ENCODE measurements around the gene LMF1. TPM values are rescaled to one million over a fixed set of nuclear protein-coding genes. Genes with fewer than 3 reads are reported as not detected.
A peak's percentile ranks its signal among the peaks of the same experiment; 100 is the strongest.

LMF1 gene
- total and polyA plus RNA-seq, 9 of the 15 experiments (the other 6 are each of a cell fraction or from before 2014, with no cell fraction given), result 0.11 to 1.6 (median 0.55) TPM; not detected in 1

DNA sequence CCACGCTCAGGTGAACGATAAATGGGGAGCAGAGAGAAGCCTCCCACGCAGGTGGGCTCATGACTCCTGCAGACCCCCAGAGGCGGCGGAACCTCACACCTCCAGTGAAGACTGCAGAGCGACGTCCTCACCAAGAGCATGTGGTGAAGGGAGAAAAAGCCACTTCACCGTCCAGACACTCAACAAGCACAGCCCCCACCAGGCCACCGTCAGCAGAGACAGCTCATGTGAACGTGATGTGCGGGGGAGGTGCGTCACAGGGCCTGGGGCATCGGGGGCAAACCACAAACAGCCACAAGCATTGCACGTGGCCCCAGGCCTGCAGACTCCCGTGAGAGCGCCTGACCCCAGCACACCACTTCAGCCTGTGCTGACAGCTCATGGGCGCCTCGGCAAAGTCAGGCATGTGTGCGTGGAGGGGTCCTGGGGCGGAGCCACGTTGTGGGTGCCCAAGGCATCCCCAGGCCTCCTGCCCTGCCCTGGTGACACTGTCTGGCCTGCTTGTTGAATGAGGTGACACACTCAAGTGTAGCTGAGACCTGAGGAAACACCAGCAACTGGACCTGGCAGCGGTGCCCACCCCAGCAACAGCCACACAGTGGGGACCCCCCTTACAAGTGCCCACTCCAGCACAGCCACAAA is 19.0 kb downstream of the LMF1 start (continued):
- TF ChIP-seq, protein P1, sequence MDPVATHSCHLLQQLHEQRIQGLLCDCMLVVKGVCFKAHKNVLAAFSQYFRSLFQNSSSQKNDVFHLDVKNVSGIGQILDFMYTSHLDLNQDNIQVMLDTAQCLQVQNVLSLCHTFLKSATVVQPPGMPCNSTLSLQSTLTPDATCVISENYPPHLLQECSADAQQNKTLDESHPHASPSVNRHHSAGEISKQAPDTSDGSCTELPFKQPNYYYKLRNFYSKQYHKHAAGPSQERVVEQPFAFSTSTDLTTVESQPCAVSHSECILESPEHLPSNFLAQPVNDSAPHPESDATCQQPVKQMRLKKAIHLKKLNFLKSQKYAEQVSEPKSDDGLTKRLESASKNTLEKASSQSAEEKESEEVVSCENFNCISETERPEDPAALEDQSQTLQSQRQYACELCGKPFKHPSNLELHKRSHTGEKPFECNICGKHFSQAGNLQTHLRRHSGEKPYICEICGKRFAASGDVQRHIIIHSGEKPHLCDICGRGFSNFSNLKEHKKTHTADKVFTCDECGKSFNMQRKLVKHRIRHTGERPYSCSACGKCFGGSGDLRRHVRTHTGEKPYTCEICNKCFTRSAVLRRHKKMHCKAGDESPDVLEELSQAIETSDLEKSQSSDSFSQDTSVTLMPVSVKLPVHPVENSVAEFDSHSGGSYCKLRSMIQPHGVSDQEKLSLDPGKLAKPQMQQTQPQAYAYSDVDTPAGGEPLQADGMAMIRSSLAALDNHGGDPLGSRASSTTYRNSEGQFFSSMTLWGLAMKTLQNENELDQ (CRISPR knock-in tag; IDR thresholded peaks at IDR 0.05; ENCODE audit: borderline replicate concordance), result no peak
- TF ChIP-seq BCOR (IDR thresholded peaks at IDR 0.05), result peak; percentile 74
- peak; percentile 37; the same call in 1 of the 2 replicates for TF ChIP-seq ZNF263 (CRISPR knock-in tag; IDR thresholded peaks at IDR 0.05; ENCODE audit: borderline replicate concordance)
- TF ChIP-seq ESRRA (IDR thresholded peaks at IDR 0.05; ENCODE audit: borderline replicate concordance, low read depth), result peak; percentile 89; the same call in 1 of the 2 replicates
- TF ChIP-seq PHF21A (IDR thresholded peaks at IDR 0.05; ENCODE audit: borderline replicate concordance, low read depth), result no peak
- TF ChIP-seq FOXK2 (conservative IDR thresholded peaks at IDR 0.05 in 1 of 2, IDR thresholded peaks at IDR 0.05 in 1 of 2; ENCODE audit: low read depth in 2 of 2), result peak in 1 of 2 experiments; percentile 39; a peak in 1 of 4 replicates
- TF ChIP-seq BCL6 (CRISPR knock-in tag; IDR thresholded peaks at IDR 0.05), result no peak
- no peak for TF ChIP-seq ZNF444 (CRISPR knock-in tag; IDR thresholded peaks at IDR 0.05)
- no peak for TF ChIP-seq HDAC6 (IDR thresholded peaks at IDR 0.05; ENCODE audit: low read depth, low read length)
- TF ChIP-seq E2F3 (CRISPR knock-in tag; IDR thresholded peaks at IDR 0.05), result no peak
- TF ChIP-seq ZNF699 (CRISPR knock-in tag; IDR thresholded peaks at IDR 0.05; ENCODE audit: insufficient replicate concordance), result no peak
- no peak for TF ChIP-seq MTA1 (IDR thresholded peaks at IDR 0.05; ENCODE audit: borderline replicate concordance)
- 0 out of 2 replicates have a peak, but pooled peaks have one; percentile 63 for TF ChIP-seq NR1H2 (CRISPR knock-in tag; IDR thresholded peaks at IDR 0.05)
- TF ChIP-seq, protein P2, sequence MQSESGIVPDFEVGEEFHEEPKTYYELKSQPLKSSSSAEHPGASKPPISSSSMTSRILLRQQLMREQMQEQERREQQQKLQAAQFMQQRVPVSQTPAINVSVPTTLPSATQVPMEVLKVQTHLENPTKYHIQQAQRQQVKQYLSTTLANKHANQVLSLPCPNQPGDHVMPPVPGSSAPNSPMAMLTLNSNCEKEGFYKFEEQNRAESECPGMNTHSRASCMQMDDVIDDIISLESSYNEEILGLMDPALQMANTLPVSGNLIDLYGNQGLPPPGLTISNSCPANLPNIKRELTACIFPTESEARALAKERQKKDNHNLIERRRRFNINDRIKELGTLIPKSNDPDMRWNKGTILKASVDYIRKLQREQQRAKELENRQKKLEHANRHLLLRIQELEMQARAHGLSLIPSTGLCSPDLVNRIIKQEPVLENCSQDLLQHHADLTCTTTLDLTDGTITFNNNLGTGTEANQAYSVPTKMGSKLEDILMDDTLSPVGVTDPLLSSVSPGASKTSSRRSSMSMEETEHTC (IDR thresholded peaks at IDR 0.05), result peak; percentile 96
- no peak for TF ChIP-seq TARDBP (IDR thresholded peaks at IDR 0.05)
- TF ChIP-seq ZNF146 (CRISPR knock-in tag; IDR thresholded peaks at IDR 0.05; ENCODE audit: unreplicated experiment), result no peak
- no peak for TF ChIP-seq DIDO1 (tag; IDR thresholded peaks at IDR 0.05; ENCODE audit: low read depth)
- TF ChIP-seq KDM4B (IDR thresholded peaks at IDR 0.05; ENCODE audit: borderline replicate concordance in 2 of 2, low read depth in 1 of 2), result peak in 1 of 2 experiments; percentile 49; a peak in 1 of 4 replicates
- TF ChIP-seq ZEB2 (IDR thresholded peaks at IDR 0.05), result no peak
- 0 out of 2 replicates have a peak, but pooled peaks have one; percentile 49 for TF ChIP-seq MED1 (CRISPR knock-in tag; IDR thresholded peaks at IDR 0.05; ENCODE audit: borderline replicate concordance)
- no peak for TF ChIP-seq ELF4 (CRISPR knock-in tag; IDR thresholded peaks at IDR 0.05)
- no peak for TF ChIP-seq ARNT (IDR thresholded peaks at IDR 0.05)
- TF ChIP-seq EWSR1 (IDR thresholded peaks at IDR 0.05; ENCODE audit: borderline replicate concordance, low read depth, partially characterized antibody), result no peak
- no peak for TF ChIP-seq ETV6 (IDR thresholded peaks at IDR 0.05; ENCODE audit: borderline replicate concordance in 1 of 2, low read depth in 2 of 2, low read length in 1 of 2)
- TF ChIP-seq ETV6 (CRISPR knock-in tag; IDR thresholded peaks at IDR 0.05; ENCODE audit: borderline replicate concordance), result no peak
- no peak for TF ChIP-seq SNIP1 (IDR thresholded peaks at IDR 0.05; ENCODE audit: low read depth)
- TF ChIP-seq DNMT1 (IDR thresholded peaks at IDR 0.05), result no peak
- no peak for TF ChIP-seq PCBP2 (IDR thresholded peaks at IDR 0.05; ENCODE audit: low read depth, low read length, poor library complexity, severe bottlenecking)
- no peak for TF ChIP-seq PML (IDR thresholded peaks at IDR 0.05; ENCODE audit: low read length)

Measured in K562 (cell line).